ENCODE data around the gene IL18BP.

The IL18BP gene

GRCh38 chr11:71998649-71999310 lies at the start of gene IL18BP:
Gene IL18BP, plus strand, starts transcription at chr11:71998909. Its CDS starts 1,076 bp downstream, at chr11:71999985.
- no peak for DNase-seq

GRCh38 chr11:71949034-71949433 lies 49.7 kb upstream of the IL18BP start:
- no peak for DNase-seq

- no peak for DNase-seq
Measured at GRCh38 chr11:71951741-71952310, 46.9 kb upstream of the IL18BP start.

GRCh38 chr11:71955898-71956456 lies 42.7 kb upstream of the IL18BP start:
- no peak for DNase-seq

- DNase-seq, result no peak
Measured at GRCh38 chr11:71962428-71963038, 36.2 kb upstream of the IL18BP start.

GRCh38 chr11:71963468-71963867 lies 35.2 kb upstream of the IL18BP start:
- DNase-seq, result no peak

GRCh38 chr11:71964641-71965040 lies 34.1 kb upstream of the IL18BP start:
- DNase-seq, result no peak

GRCh38 chr11:71971680-71972079 lies 27.0 kb upstream of the IL18BP start:
- DNase-seq, result no peak

- no peak for DNase-seq
Measured at GRCh38 chr11:71976551-71976950, 22.2 kb upstream of the IL18BP start.

GRCh38 chr11:71977090-71977489 lies 21.6 kb upstream of the IL18BP start:
- DNase-seq, result no peak

- DNase-seq, result peak; percentile 15
Measured at GRCh38 chr11:71977743-71978418, 20.8 kb upstream of the IL18BP start.

GRCh38 chr11:71979094-71979493 lies 19.6 kb upstream of the IL18BP start:
- no peak for DNase-seq

GRCh38 chr11:71979602-71980001 lies 19.1 kb upstream of the IL18BP start:
- no peak for DNase-seq

GRCh38 chr11:71986131-71986530 lies 12.6 kb upstream of the IL18BP start:
- no peak for DNase-seq

GRCh38 chr11:71987521-71987920 lies 11.2 kb upstream of the IL18BP start:
- DNase-seq, result no peak

GRCh38 chr11:71988050-71988449 lies 10.7 kb upstream of the IL18BP start:
- DNase-seq, result no peak

- no peak for DNase-seq
Measured at GRCh38 chr11:71990701-71991100, 8.0 kb upstream of the IL18BP start.

- no peak for DNase-seq
Measured at GRCh38 chr11:71991494-71991893, 7.2 kb upstream of the IL18BP start.

- DNase-seq, result no peak
Measured at GRCh38 chr11:71992136-71992730, 6.5 kb upstream of the IL18BP start.

- DNase-seq, result no peak
Measured at GRCh38 chr11:71994786-71995185, 3.9 kb upstream of the IL18BP start.

GRCh38 chr11:71995726-71996291 lies 2.9 kb upstream of the IL18BP start:
- no peak for DNase-seq

GRCh38 chr11:71996517-71996916 lies 2.2 kb upstream of the IL18BP start:
- DNase-seq, result no peak

- no peak for DNase-seq
Measured at GRCh38 chr11:71996946-71997345, 1.8 kb upstream of the IL18BP start.

Data from NCI-H1092 (cell line).